Ectodermal cell (in vitro differentiated cells): ENCODE data around the gene DGKB.

Experiments used
- H3K27ac ChIP-seq: 2 replicates; pipeline ENCODE4 v1.7.0; 2013; ENCODE audit warnings: mild to moderate bottlenecking, low read depth, low read length; ENCODE audit not compliant: insufficient read depth, poor library complexity, severe bottlenecking
- H3K27me3 ChIP-seq: 2 replicates; pipeline ENCODE4 v1.7.0; 2013; ENCODE audit warnings: mild to moderate bottlenecking, low read length; ENCODE audit not compliant: insufficient read depth, control insufficient read depth, poor library complexity, severe bottlenecking
- H3K36me3 ChIP-seq: one replicate; pipeline ENCODE4 v1.7.0; 2013; ENCODE audit warnings: low read length; ENCODE audit not compliant: control insufficient read depth, insufficient read depth
- H3K4me1 ChIP-seq: one replicate; pipeline ENCODE4 v1.7.0; 2013; ENCODE audit warnings: low read length; ENCODE audit not compliant: control insufficient read depth, insufficient read depth
- H3K4me3 ChIP-seq: 2 replicates; pipeline ENCODE4 v1.7.0; 2013; ENCODE audit warnings: low read depth, low read length, control low read depth; ENCODE audit not compliant: insufficient read depth
- H3K9me3 ChIP-seq: 2 replicates; pipeline ENCODE4 v1.7.0; 2013; ENCODE audit warnings: mild to moderate bottlenecking, low read length, moderate library complexity; ENCODE audit not compliant: control insufficient read depth
- WGBS, 2 experiments: methylation state at CpG; one replicate each; pipeline ENCODE4 v1.1.7; 2013; ENCODE audit warnings: missing lambda C conversion rate in 2 of 2; 5-methylcytosine and 5-hydroxymethylcytosine counted together

DGKB gene

GRCh38 chr7:14905764-14906163, 3.2 kb upstream of the DGKB start:
- H3K27me3 ChIP-seq = peaks cover 10% of the 10 kb centered on the region
- H3K36me3 ChIP-seq = no peaks in the 10 kb centered on the region
- 79 to 83% methylated on average over 4 of the region's 4 CpGs for WGBS, 2 experiments
- no peaks in the 10 kb centered on the region for H3K9me3 ChIP-seq
- H3K27ac ChIP-seq = no peak overlapping the region
- H3K4me1 ChIP-seq = peaks cover 7% of the 10 kb centered on the region
- no peak overlapping the region for H3K4me3 ChIP-seq

GRCh38 chr7:14900051-14900450, 2.5 kb downstream of the DGKB start:
- 76 to 91% methylated on average over 3 to 4 of the region's 4 CpGs for WGBS, 2 experiments
- Histone ChIP-seq H3K4me3 (no peak overlapping the region), H3K4me1 (peaks cover 7% of the 10 kb centered on the region), H3K27me3 (peaks cover 10% of the 10 kb centered on the region), H3K36me3 (no peaks in the 10 kb centered on the region), H3K27ac (no peak overlapping the region), H3K9me3 (no peaks in the 10 kb centered on the region)

- Histone ChIP-seq H3K27ac (no peak overlapping the region), H3K36me3 (no peaks in the 10 kb centered on the region), H3K27me3 (peaks cover 10% of the 10 kb centered on the region), H3K4me1 (peaks cover 7% of the 10 kb centered on the region), H3K9me3 (no peaks in the 10 kb centered on the region), H3K4me3 (no peak overlapping the region)
- 92 to 95% methylated on average over 1 to 3 of the region's 3 CpGs for whole genome bisulfite sequencing, 2 experiments
These were observed 3.5 kb downstream of the DGKB start for GRCh38 chr7:14899030-14899429.

DNA sequence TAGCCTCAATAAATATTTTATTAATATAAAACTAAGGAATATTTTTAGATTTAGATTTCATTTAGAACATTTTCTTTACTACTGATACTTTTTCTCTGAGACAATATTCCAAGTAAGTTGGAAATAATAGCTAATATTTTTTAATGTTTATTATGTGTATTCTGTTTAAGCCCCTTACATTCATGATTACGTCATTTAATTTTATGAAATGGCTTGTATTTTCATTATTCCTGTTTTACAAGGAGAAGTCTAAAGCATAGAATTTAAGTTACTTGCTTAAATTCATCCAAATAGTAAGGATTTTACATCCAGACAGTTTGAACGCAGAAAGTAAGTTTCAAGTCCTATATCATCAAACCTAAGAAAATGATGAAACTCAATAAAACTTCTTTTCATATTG, 6.1 kb downstream of the DGKB start:
- Histone ChIP-seq H3K9me3 (no peaks in the 10 kb centered on the region), H3K27ac (no peak overlapping the region), H3K36me3 (no peaks in the 10 kb centered on the region), H3K4me3 (no peak overlapping the region), H3K27me3 (no peaks in the 10 kb centered on the region), H3K4me1 (no peaks in the 10 kb centered on the region)
- WGBS, 2 experiments = 100% methylated on average over 1 of the region's 2 CpGs; no CpG with 5 or more reads in 1 of the 2 experiments

- H3K27ac ChIP-seq = no peak overlapping the region
These were observed 7.7 kb downstream of the DGKB start for GRCh38 chr7:14894826-14895225.

DNA sequence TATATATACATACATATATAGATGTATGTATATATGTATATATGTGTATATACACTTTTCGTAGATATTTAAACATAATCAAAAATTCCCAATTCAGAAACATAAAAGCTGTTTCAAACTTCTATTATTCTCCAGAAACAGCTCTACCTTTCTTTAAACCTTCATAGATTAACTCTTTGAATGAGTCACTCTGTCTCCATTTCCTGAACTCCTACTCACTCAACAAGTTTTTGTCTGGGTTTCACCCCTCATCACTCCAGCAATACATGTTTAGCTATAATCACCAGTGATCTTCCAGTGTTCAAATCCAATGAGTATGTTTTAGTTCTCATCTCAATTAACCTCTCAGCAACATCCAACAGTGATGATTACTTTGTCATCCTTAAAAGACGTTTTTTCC, 9.6 kb downstream of the DGKB start:
- H3K27me3 ChIP-seq = no peaks in the 10 kb centered on the region
- no peaks in the 10 kb centered on the region for H3K4me1 ChIP-seq
- 86 to 88% methylated on average over 2 of the region's 2 CpGs for WGBS, 2 experiments
- no peak overlapping the region for H3K4me3 ChIP-seq
- no peaks in the 10 kb centered on the region for H3K36me3 ChIP-seq
- no peak overlapping the region for H3K27ac ChIP-seq
- H3K9me3 ChIP-seq = no peaks in the 10 kb centered on the region

More at GRCh38 chr7:14894826-14895225, 7.7 kb downstream of the DGKB start:
- no peak overlapping the region for H3K4me3 ChIP-seq
- H3K27me3 ChIP-seq = no peaks in the 10 kb centered on the region
- H3K4me1 ChIP-seq = no peaks in the 10 kb centered on the region
- no peaks in the 10 kb centered on the region for H3K36me3 ChIP-seq
- H3K9me3 ChIP-seq = no peaks in the 10 kb centered on the region

GRCh38 chr7:14891289-14891688, 11.3 kb downstream of the DGKB start:
- H3K27ac ChIP-seq = no peak overlapping the region
- no peaks in the 10 kb centered on the region for H3K4me1 ChIP-seq
- WGBS, 2 experiments = 92 to 93% methylated on average over 2 to 3 of the region's 3 CpGs
- H3K27me3 ChIP-seq = no peaks in the 10 kb centered on the region
- no peaks in the 10 kb centered on the region for H3K9me3 ChIP-seq
- H3K4me3 ChIP-seq = no peak overlapping the region
- no peaks in the 10 kb centered on the region for H3K36me3 ChIP-seq

- no peaks in the 10 kb centered on the region for H3K36me3 ChIP-seq
- no peaks in the 10 kb centered on the region for H3K9me3 ChIP-seq
- no peaks in the 10 kb centered on the region for H3K27me3 ChIP-seq
- no peak overlapping the region for H3K27ac ChIP-seq
- 97 to 100% methylated on average over 1 of the region's 1 CpG for WGBS, 2 experiments
- H3K4me3 ChIP-seq = no peak overlapping the region
- H3K4me1 ChIP-seq = no peaks in the 10 kb centered on the region
These were observed 13.6 kb downstream of the DGKB start for GRCh38 chr7:14888962-14889361.

DNA sequence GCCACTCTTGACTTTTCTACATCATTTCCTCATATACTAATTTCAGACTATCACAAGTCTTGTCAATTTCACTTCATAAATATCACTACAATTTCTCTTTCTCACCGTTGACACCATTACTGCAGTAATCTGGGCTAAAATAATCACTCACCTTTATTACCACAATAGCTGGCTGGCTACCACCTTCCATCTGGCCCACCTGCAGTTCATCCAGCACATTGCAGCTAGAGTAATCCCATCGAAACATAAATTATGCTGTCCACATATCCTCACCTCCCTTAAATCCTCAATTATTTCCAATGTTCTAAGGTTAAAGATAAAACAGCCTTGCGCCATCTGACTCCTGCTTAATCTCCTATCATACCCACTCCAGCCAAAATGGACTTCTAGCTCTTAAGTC, 16.0 kb downstream of the DGKB start:
- Histone ChIP-seq H3K4me3 (no peak overlapping the region), H3K4me1 (no peaks in the 10 kb centered on the region), H3K27me3 (no peaks in the 10 kb centered on the region), H3K36me3 (no peaks in the 10 kb centered on the region), H3K9me3 (no peaks in the 10 kb centered on the region), H3K27ac (no peak overlapping the region)
- WGBS, 2 experiments = 89 to 92% methylated on average over 3 of the region's 3 CpGs

DNA sequence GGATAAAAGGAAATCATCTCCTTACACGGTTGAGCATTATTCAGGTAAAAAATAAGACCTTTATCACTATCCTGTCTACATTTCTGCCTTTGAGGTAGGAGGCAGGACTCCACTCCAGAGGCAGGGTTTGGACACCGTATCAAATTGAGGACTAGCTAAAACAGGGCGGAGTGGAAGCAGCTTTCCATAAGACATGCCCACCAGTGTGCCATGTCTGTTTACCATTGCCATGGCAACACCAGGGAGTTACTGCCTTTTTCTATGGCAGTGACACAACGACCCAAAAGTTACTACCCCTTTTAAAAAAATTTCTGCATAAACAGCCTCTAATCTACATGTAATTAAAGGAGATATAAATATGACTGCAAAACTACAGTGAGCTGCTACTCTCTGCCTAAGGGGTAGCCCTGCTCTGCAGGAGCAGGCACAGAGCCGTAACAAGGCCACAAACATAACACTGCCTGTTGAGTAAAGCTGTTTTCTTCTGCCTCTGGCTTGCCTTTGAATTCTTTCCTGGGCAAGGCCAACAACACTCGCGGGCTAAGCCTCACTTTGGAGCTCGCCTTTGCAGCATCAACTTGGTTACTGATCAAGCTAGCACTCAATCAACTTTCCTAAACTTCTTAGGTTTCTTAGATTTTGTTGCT, 26.5 kb downstream of the DGKB start:
- Histone ChIP-seq H3K9me3 (no peaks in the 10 kb centered on the region), H3K36me3 (no peaks in the 10 kb centered on the region), H3K4me3 (no peak overlapping the region), H3K27ac (no peak overlapping the region), H3K27me3 (no peaks in the 10 kb centered on the region), H3K4me1 (no peaks in the 10 kb centered on the region)
- 82 to 83% methylated on average over 8 of the region's 8 CpGs for WGBS, 2 experiments

GRCh38 chr7:14871880-14872279, 30.7 kb downstream of the DGKB start:
- H3K9me3 ChIP-seq = no peaks in the 10 kb centered on the region
- no peak overlapping the region for H3K4me3 ChIP-seq
- 96 to 97% methylated on average over 3 to 6 of the region's 6 CpGs for WGBS, 2 experiments
- H3K4me1 ChIP-seq = no peaks in the 10 kb centered on the region
- no peak overlapping the region for H3K27ac ChIP-seq
- H3K36me3 ChIP-seq = no peaks in the 10 kb centered on the region
- no peaks in the 10 kb centered on the region for H3K27me3 ChIP-seq
